AG09309 (cell line): Measurements from ENCODE around the gene DENND5A.

Experiments
- DNase-seq: peaks from one replicate; pipeline ENCODE4 v3.0.0-alpha.2; 2010; ENCODE audit warnings: low read depth
- H3K4me3 ChIP-seq: 2 replicates; pipeline ENCODE4 v1.5.1; 2011; ENCODE audit warnings: mild to moderate bottlenecking, low read depth, low read length, moderate library complexity; ENCODE audit not compliant: control insufficient read depth
- CTCF ChIP-seq: IDR thresholded peaks from 2 replicates; pipeline ENCODE4 v1.5.1; 2011; ENCODE audit warnings: mild to moderate bottlenecking, low read depth, low read length, inconsistent platforms; ENCODE audit not compliant: insufficient read depth, control insufficient read depth; ENCODE audit errors: missing control alignments

DENND5A gene

DNA sequence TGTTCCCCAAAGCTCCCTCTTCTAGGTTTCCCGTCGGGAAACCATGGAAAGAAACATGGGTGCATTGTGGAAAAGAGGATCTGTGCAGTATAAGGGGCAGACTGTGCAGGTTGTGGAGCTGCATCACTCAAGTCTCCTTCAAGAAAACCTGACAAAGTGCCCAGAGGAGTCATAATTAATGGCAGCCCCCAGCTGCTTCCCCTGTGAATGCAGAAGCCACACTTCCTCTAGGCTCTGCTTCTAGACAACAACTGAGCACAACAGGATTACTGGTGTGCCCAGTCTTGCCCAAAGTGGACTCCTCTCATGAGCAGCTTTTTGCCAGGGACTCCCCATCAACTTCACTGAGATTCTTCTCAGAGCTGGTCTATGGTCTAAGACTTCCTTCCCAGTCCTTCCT lies 131.2 kb downstream of the DENND5A start:
- no peak for DNase-seq
- TF ChIP-seq CTCF: no peak
- H3K4me3 ChIP-seq: no peak overlapping the region

GRCh38 chr11:9132203-9132878 lies 132.8 kb downstream of the DENND5A start:
- DNase-seq: no peak
- no peak for TF ChIP-seq CTCF
- H3K4me3 ChIP-seq: no peak overlapping the region

DNA sequence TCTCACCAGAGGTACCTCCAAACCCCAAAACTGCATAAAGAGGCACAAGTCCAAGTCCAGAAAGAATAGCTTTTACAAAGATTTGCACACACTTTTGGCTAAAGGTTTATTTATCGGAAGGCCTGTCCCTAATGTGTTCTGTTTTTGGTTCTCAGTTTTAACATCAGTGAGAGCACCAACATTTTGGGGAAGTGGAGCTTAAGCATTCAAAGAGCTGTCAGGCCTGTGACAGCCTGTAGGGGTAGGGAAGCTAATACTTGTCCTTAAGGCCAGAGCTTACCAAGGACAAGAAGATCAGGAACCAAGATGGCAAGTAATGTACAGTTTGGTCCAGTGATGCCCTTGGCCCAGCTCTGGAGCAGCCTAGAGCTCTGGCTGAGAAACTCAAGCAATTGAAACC lies 134.9 kb downstream of the DENND5A start:
- no peak for TF ChIP-seq CTCF
- DNase-seq: no peak
- H3K4me3 ChIP-seq: no peak overlapping the region

DNA sequence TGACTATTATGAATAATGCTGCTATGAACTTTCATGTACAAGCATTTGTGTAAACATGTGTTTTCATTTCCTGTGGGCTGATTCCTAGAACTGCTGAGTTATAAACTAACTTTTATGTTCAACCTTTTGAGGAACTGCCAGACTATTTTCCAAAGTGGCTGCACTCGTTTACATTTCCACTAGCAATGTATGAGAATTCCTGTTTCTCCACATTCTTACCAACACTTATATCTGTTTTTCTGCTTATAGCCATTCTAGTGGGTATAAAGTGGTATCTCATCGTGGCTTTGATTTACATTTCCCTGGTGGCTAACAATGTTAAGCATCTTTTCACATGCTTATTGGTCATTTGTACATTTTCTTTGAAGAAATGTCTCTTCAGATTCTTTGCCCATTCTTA lies 138.5 kb downstream of the DENND5A start:
- DNase-seq: no peak
- no peak for TF ChIP-seq CTCF

DNA sequence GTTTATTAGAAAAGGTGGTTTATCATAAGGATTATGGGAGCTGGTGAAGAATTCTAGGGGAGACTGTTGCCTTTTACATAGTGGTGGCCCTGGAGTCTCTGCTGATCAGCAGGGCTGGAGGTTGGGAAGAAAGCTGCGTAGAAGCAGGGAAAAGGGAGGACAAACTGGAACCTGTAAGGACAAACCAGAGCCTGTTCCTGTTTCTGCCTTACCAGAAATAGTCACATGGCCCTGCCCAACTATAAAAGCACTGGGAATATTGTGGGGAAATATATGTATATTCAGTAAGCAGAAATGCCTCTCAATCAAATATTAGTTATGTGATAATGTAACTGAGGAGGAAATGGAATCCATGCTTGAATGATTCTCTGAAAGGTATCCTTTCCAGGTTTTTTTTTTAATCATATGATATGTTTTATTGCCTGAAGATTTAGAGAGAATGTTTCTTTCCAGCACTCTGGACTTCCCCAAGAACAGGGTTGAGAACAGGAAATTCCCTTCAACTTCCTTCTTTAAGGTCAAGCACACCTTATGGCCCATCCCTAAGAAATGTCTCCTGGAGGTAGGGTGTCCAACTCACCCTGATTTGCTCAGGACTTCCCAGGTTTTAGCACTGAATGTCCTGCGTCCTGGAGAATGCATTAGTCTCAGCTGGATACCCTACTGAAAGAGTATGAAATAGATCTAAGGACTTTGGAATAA lies 139.8 kb downstream of the DENND5A start:
- H3K4me3 ChIP-seq: no peak overlapping the region
- TF ChIP-seq CTCF: no peak
- no peak for DNase-seq

More for the DNA sequence above, 138.5 kb downstream of the DENND5A start:
- no peak overlapping the region for H3K4me3 ChIP-seq

DNA sequence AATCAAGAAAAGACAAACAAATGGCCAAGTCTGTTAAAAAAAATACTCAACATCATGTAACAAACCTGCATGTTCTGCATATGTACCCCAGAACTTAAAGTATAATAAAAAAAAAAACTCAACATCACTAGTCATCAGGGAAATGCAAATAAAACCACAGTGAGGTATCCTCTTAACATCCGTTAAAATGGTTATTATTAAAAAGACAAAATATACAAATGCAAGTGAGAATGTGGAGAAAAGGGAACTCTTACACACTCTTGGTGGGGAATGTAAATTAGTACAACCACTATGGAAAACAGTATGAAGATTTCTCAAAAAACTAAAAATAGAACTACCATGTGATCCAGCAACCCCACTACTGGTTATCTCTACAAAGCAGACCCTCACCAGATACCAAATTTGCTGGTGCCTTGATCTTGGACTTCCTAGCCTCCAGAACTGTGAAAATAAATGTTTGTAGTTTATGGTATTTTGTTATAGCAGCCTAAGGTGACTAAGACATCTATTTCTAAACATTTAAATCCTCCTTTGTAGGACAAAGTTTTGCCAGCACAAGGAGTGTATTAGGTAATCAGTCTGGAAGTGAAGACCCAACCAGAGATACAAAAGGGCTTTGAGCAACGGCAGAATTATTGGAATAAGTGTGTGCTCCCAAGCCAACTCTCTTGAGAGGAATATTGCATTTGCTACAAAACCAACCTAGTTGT lies 141.4 kb downstream of the DENND5A start:
- TF ChIP-seq CTCF: no peak
- no peak overlapping the region for H3K4me3 ChIP-seq
- no peak for DNase-seq
